Pancreas (tissue), 10 donors: ENCODE data around the gene BRIP1. TPM values are rescaled to one million over a fixed set of nuclear protein-coding genes. Genes with fewer than 3 reads are reported as not detected.

Experiments
- ATAC-seq, 4 donors: fragments of 200-7000 bp; cut with Tn5 transposase; one replicate each; pipeline versions ENCODE4 v1.8.0 to v1.9.1; 2020; ENCODE audit warnings: mild to moderate bottlenecking in 4 of 4, moderate library complexity in 4 of 4
- DNase-seq, 6 donors: peaks; one replicate each; pipeline ENCODE4 v3.0.0-alpha.2; 2020
- FAIRE-seq: peaks from 2 replicates; lab custom pipeline; 2012; peaks lifted over from hg19 to GRCh38; lab: Jason Lieb, UNC
- H3K27ac ChIP-seq, 4 donors: fragments of 200-600 bp; sonication (generic); 1 replicate in 3 of 4; 2 replicates in 1 of 4; pipeline versions ENCODE4 v1.5.0 to v1.8.0; 2020
- H3K27me3 ChIP-seq, 4 donors: fragments of 200-600 bp; one replicate each; pipeline ENCODE4 v1.8.0; 2021
- H3K36me3 ChIP-seq, 3 donors: fragments of 200-600 bp; sonication (generic) in 1 of 3; one replicate each; pipeline versions ENCODE4 v1.5.0 to v1.8.0; 2020 to 2021
- H3K4me1 ChIP-seq, 3 donors: fragments of 200-600 bp; one replicate each; pipeline ENCODE4 v1.8.0; 2021
- H3K4me3 ChIP-seq, 4 donors: fragments of 200-600 bp; sonication (generic) in 2 of 4; one replicate each; pipeline versions ENCODE4 v1.5.0 to v1.8.0; 2020 to 2021
- H3K9me3 ChIP-seq, 4 donors: fragments of 200-600 bp; one replicate each; pipeline ENCODE4 v1.8.0; 2021
- CTCF ChIP-seq, 4 donors: fragments of 200-600 bp; sonication (generic) in 3 of 4; IDR thresholded peaks; one replicate each; pipeline versions ENCODE4 v1.5.0 to v1.8.0; 2021; ENCODE audit warnings: antibody characterized with exemption in 4 of 4
- WGBS, 2 donors: extraction: QIAGEN DNeasy Blood & Tissue Kit; methylation state at CpG; one replicate each; pipeline ENCODE4 v1.1.7; 2013; 5-methylcytosine and 5-hydroxymethylcytosine counted together
- intact Hi-C, 3 donors: fragments of 100-400 bp; cut with DNase I; formaldehyde crosslinking; loops; one replicate each; pipeline versions ENCODE4 v1.11.1 to v1.14.2; 2022
- polyA plus RNA-seq, 2 donors: library from polyadenylated mRNA; stranded (reverse); fragments of 200-250 nt; gene quantifications; one replicate each; pipeline ENCODE4 v1.2.3, GENCODE V29; 2013
- total RNA-seq, 6 donors: library from RNA; stranded (reverse); fragmentation: NEBNext Ultra II Directional in 4 of 6; extraction: Animal tissue kit (Norgen Biotek cat#: 25700) in 4 of 6; gene quantifications; one replicate each; pipeline versions ENCODE4 v1.2.1 to v1.2.4, GENCODE V29; 2021 to 2023
- donor health status: healthy with polysubstance abuse.
- donor health status: DM: no; HTN: no; CAD: no; lungs with moderate emphysema.
- donor health status: DM: no; HTN: no; CAD: no.
- donor health status: control.
- donor health status: control.
- donor health status: Bipolar disorder and iron deficiency.
- donor health status: DM: yes; HTN: yes; CAD: no.
- donor health status: DM: no; HTN: no; CAD: no.
- donor health status: DM: no; HTN: no; CAD: no.
- donor health status: DM: yes; HTN: yes; CAD: no.

Gene BRIP1
- total and polyA plus RNA-seq, 8 donors = 0.09 to 0.59 (median 0.29) TPM

- FAIRE-seq (no peak), ATAC-seq (no peak), DNase-seq (no peak)
- 87 to 98% methylated on average over 3 of the region's 3 CpGs for WGBS, 2 donors
- TF ChIP-seq CTCF (IDR thresholded peaks at IDR 0.05) = no peak
- intact Hi-C loops = no loop called here
- Histone ChIP-seq H3K4me1 (no peaks in the 10 kb centered on the region), H3K9me3 (no peaks in the 10 kb centered on the region), H3K27ac (no peak overlapping the region), H3K4me3 (no peak overlapping the region), H3K27me3 (no peaks in the 10 kb centered on the region), H3K36me3 (no peaks in the 10 kb centered on the region)
Observed at GRCh38 chr17:61847659-61848058, 15.7 kb downstream of the BRIP1 start.

GRCh38 chr17:61846761-61847375 is 16.5 kb downstream of the BRIP1 start:
- Histone ChIP-seq H3K27ac (no peak overlapping the region), H3K4me1 (no peaks in the 10 kb centered on the region), H3K9me3 (no peaks in the 10 kb centered on the region), H3K4me3 (no peak overlapping the region), H3K36me3 (no peaks in the 10 kb centered on the region), H3K27me3 (no peaks in the 10 kb centered on the region)
- intact Hi-C loops = no loop called here
- no peak for DNase-seq
- no peak for FAIRE-seq
- TF ChIP-seq CTCF (IDR thresholded peaks at IDR 0.05) = no peak
- 85 to 90% methylated on average over 3 of the region's 3 CpGs for WGBS, 2 donors
- ATAC-seq = no peak

GRCh38 chr17:61846088-61846487 is 17.2 kb downstream of the BRIP1 start:
- WGBS, 2 donors = 96 to 98% methylated on average over 8 of the region's 8 CpGs
- H3K4me3 ChIP-seq = no peak overlapping the region
- no peaks in the 10 kb centered on the region for H3K27me3 ChIP-seq
- no peak overlapping the region for H3K27ac ChIP-seq
- H3K4me1 ChIP-seq = no peaks in the 10 kb centered on the region
- intact Hi-C loops = no loop called here
- FAIRE-seq (no peak), ATAC-seq (no peak), DNase-seq (no peak)
- TF ChIP-seq CTCF (IDR thresholded peaks at IDR 0.05) = no peak
- no peaks in the 10 kb centered on the region for H3K9me3 ChIP-seq
- H3K36me3 ChIP-seq = no peaks in the 10 kb centered on the region

GRCh38 chr17:61843435-61843834 is 19.9 kb downstream of the BRIP1 start:
- DNase-seq (no peak), FAIRE-seq (no peak), ATAC-seq (no peak)
- Histone ChIP-seq H3K27me3 (no peaks in the 10 kb centered on the region), H3K4me1 (no peaks in the 10 kb centered on the region), H3K27ac (no peak overlapping the region), H3K4me3 (no peak overlapping the region), H3K9me3 (no peaks in the 10 kb centered on the region), H3K36me3 (no peaks in the 10 kb centered on the region)
- no peak for TF ChIP-seq CTCF (IDR thresholded peaks at IDR 0.05)
- WGBS, 2 donors = 94 to 100% methylated on average over 1 of the region's 1 CpG
- intact Hi-C loops = no loop called here

GRCh38 chr17:61842899-61843298 is 20.4 kb downstream of the BRIP1 start:
- no peak for FAIRE-seq
- no peak overlapping the region for H3K27ac ChIP-seq
- H3K9me3 ChIP-seq = no peaks in the 10 kb centered on the region
- 88 to 94% methylated on average over 1 of the region's 1 CpG for WGBS, 2 donors
- no peak overlapping the region for H3K4me3 ChIP-seq
- no peak for TF ChIP-seq CTCF (IDR thresholded peaks at IDR 0.05)
- ATAC-seq = no peak
- H3K27me3 ChIP-seq = no peaks in the 10 kb centered on the region
- H3K4me1 ChIP-seq = no peaks in the 10 kb centered on the region
- intact Hi-C loops = no loop called here
- no peak for DNase-seq
- no peaks in the 10 kb centered on the region for H3K36me3 ChIP-seq
